Fibroblast of lung (primary cell): ENCODE results near the gene CDYL.

Experiments used
- EZH2 ChIP-seq: IDR thresholded peaks from 2 replicates; pipeline ENCODE4 v1.5.1; 2012; ENCODE audit warnings: low read length, control low read depth, mild to moderate bottlenecking; ENCODE audit errors: missing control alignments
- TF ChIP-seq, protein P1 (sequence below), 2 donors: IDR thresholded peaks in 1 of 2; conservative IDR thresholded peaks in 1 of 2; 1 replicate in 1 of 2; 2 replicates in 1 of 2; pipeline ENCODE4 v1.5.1; 2011 to 2012; ENCODE audit warnings: low read length in 2 of 2, control low read depth in 1 of 2, inconsistent platforms in 1 of 2, low read depth in 1 of 2, mild to moderate bottlenecking in 1 of 2

DNA sequence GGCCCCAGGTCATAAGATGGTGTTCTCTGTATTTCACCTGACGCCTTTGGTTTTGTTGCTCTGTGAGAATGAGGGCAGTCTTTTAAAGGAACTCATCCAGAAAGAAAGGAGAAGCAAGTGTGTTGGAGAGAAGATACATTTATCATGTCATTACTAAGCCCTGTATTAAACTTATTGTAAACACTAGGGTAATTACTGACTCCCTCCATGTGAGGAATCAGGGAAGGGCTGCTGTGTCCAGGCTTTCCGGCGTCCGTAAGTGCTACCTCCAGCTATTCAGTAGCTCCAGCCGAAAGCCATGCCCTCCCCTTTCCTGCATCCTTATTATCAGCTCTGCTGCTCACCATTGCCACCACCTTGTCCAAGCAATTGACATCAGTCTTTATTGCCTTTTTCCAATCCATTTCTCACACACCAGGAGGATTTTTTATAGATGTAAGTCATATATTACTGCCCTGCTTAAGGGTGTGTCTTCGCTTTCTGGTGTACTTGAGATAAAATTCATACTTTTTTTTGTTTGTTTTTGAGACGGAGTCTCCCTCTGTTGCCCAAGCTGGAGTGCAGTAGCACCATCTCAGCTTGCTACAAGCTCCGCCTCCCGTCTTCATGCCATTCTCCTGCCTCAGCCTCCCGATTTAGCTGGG lies 133.0 kb downstream of the CDYL start:
- TF ChIP-seq, protein P1, sequence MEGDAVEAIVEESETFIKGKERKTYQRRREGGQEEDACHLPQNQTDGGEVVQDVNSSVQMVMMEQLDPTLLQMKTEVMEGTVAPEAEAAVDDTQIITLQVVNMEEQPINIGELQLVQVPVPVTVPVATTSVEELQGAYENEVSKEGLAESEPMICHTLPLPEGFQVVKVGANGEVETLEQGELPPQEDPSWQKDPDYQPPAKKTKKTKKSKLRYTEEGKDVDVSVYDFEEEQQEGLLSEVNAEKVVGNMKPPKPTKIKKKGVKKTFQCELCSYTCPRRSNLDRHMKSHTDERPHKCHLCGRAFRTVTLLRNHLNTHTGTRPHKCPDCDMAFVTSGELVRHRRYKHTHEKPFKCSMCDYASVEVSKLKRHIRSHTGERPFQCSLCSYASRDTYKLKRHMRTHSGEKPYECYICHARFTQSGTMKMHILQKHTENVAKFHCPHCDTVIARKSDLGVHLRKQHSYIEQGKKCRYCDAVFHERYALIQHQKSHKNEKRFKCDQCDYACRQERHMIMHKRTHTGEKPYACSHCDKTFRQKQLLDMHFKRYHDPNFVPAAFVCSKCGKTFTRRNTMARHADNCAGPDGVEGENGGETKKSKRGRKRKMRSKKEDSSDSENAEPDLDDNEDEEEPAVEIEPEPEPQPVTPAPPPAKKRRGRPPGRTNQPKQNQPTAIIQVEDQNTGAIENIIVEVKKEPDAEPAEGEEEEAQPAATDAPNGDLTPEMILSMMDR (conservative IDR thresholded peaks at IDR 0.05 in 1 of 2, IDR thresholded peaks at IDR 0.05 in 1 of 2; ENCODE audit: low read depth in 1 of 2, low read length in 2 of 2): no peak
- no peak for TF ChIP-seq EZH2
